ENCODE results near the gene MCOLN1. TPM values are rescaled to one million over a fixed set of nuclear protein-coding genes. Genes with fewer than 3 reads are reported as not detected.

MCOLN1 gene
- total and polyA plus RNA-seq, 2 experiments from 2014 or later: 7.2 to 16.1 TPM

GRCh38 chr19:7539827-7540425 lies 17.5 kb downstream of the MCOLN1 start (continued):
- TF ChIP-seq EZH2phosphoT487 (IDR thresholded peaks at IDR 0.05; ENCODE audit: unreplicated experiment) (no peak), STAT1 (IDR thresholded peaks at IDR 0.05; ENCODE audit: unreplicated experiment) (no peak), NANOG (IDR thresholded peaks at IDR 0.05; ENCODE audit: borderline replicate concordance) (no peak), EZH2 (IDR thresholded peaks at IDR 0.05; ENCODE audit: low read depth, unreplicated experiment) (no peak), JUNB (IDR thresholded peaks at IDR 0.05; ENCODE audit: unreplicated experiment) (no peak)
- TF ChIP-seq, protein P1, sequence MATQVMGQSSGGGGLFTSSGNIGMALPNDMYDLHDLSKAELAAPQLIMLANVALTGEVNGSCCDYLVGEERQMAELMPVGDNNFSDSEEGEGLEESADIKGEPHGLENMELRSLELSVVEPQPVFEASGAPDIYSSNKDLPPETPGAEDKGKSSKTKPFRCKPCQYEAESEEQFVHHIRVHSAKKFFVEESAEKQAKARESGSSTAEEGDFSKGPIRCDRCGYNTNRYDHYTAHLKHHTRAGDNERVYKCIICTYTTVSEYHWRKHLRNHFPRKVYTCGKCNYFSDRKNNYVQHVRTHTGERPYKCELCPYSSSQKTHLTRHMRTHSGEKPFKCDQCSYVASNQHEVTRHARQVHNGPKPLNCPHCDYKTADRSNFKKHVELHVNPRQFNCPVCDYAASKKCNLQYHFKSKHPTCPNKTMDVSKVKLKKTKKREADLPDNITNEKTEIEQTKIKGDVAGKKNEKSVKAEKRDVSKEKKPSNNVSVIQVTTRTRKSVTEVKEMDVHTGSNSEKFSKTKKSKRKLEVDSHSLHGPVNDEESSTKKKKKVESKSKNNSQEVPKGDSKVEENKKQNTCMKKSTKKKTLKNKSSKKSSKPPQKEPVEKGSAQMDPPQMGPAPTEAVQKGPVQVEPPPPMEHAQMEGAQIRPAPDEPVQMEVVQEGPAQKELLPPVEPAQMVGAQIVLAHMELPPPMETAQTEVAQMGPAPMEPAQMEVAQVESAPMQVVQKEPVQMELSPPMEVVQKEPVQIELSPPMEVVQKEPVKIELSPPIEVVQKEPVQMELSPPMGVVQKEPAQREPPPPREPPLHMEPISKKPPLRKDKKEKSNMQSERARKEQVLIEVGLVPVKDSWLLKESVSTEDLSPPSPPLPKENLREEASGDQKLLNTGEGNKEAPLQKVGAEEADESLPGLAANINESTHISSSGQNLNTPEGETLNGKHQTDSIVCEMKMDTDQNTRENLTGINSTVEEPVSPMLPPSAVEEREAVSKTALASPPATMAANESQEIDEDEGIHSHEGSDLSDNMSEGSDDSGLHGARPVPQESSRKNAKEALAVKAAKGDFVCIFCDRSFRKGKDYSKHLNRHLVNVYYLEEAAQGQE (IDR thresholded peaks at IDR 0.05; ENCODE audit: unreplicated experiment): no peak
- TF ChIP-seq, protein P2, sequence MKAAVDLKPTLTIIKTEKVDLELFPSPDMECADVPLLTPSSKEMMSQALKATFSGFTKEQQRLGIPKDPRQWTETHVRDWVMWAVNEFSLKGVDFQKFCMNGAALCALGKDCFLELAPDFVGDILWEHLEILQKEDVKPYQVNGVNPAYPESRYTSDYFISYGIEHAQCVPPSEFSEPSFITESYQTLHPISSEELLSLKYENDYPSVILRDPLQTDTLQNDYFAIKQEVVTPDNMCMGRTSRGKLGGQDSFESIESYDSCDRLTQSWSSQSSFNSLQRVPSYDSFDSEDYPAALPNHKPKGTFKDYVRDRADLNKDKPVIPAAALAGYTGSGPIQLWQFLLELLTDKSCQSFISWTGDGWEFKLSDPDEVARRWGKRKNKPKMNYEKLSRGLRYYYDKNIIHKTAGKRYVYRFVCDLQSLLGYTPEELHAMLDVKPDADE (IDR thresholded peaks at IDR 0.05): no peak

GRCh38 chr19:7540761-7541474 lies 18.5 kb downstream of the MCOLN1 start:
- H3K36me3 ChIP-seq (ENCODE audit: insufficient read depth): no peaks in the 10 kb centered on the region; the same call in 1 of the 2 replicates
- Mint-ChIP-seq H3K27ac (no peak overlapping the region), H3K36me3 (ENCODE audit: low read depth) (peaks cover 17% of the 10 kb centered on the region), H3K9me3 (no peaks in the 10 kb centered on the region), H3K4me3 (peak overlapping the region; percentile 45; the same call in 1 of the 3 replicates), H3K4me1 (no peaks in the 10 kb centered on the region), H3K27me3 (ENCODE audit: insufficient read depth, low read depth, poor library complexity) (peaks cover 10% of the 10 kb centered on the region)
- H3K4me2 ChIP-seq: no peak overlapping the region
- no peak overlapping the region for H3K27ac ChIP-seq (ENCODE audit: low read depth)
- no peak for TF ChIP-seq CREB1 (CRISPR knock-in tag; IDR thresholded peaks at IDR 0.05; ENCODE audit: low read depth)
- TF ChIP-seq ZNF331 (CRISPR knock-in tag; IDR thresholded peaks at IDR 0.05; ENCODE audit: low read depth): no peak
- DNase-seq (ENCODE audit: low spot score) (peak; percentile 93), ATAC-seq (peak; percentile 99)
- H3K79me2 ChIP-seq (replicated peaks; ENCODE audit: insufficient read depth): no peaks in the 10 kb centered on the region
- H4K20me1 ChIP-seq (replicated peaks; ENCODE audit: insufficient read depth): no peaks in the 10 kb centered on the region
- no peak overlapping the region for H3K4me3 ChIP-seq
- no peaks in the 10 kb centered on the region for H3K9me2 ChIP-seq (ENCODE audit: insufficient read depth)
- no peak overlapping the region for H2AFZ ChIP-seq
- no peaks in the 10 kb centered on the region for H3K27me3 ChIP-seq (ENCODE audit: insufficient read depth)
- H3F3A ChIP-seq (replicated peaks; ENCODE audit: low read depth): no peaks in the 10 kb centered on the region; the same call in 1 of the 2 replicates
- H3K4me1 ChIP-seq (ENCODE audit: insufficient read depth): no peaks in the 10 kb centered on the region

All from GM23338 (cell line).